ENCODE measurements around the gene RIN1.

The RIN1 gene

DNA sequence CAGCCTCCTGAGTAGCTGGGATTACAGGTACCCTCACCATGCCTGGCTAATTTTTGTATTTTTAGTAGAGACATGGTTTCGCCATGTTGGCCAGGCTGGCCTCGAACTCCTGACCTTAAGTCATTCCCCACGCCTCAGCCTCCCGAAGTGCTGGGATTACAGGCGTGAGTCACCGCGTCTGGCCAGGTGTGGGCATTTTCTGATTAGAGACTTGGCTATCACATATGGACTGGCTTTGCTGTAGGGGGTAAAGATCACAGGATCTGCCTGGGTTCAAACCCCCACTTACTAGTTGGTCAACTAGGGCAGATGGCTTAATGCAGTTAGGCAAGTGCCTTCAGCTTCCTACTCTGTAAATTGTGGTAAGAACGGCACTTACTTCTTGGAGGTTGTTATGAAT is 25.9 kb downstream of the RIN1 start:
- H3K27ac ChIP-seq (ENCODE audit: low read length) = no peak overlapping the region
- no peaks in the 10 kb centered on the region for H3K36me3 ChIP-seq (ENCODE audit: control insufficient read depth in 2 of 2, insufficient read depth in 2 of 2, low read length in 2 of 2)
- no peaks in the 10 kb centered on the region for H3K9me3 ChIP-seq (ENCODE audit: control insufficient read depth in 2 of 2, low read length in 2 of 2)
- no peak overlapping the region for H3K4me3 ChIP-seq (ENCODE audit: low read length in 2 of 2)
- no peak overlapping the region for H3K9ac ChIP-seq (ENCODE audit: low read length in 2 of 2)
- H3K4me1 ChIP-seq (ENCODE audit: control insufficient read depth, insufficient read depth, low read length) = peaks cover 27% of the 10 kb centered on the region
- H3K27me3 ChIP-seq (ENCODE audit: control insufficient read depth in 1 of 2, insufficient read depth in 2 of 2, low read length in 2 of 2) = no peaks in the 10 kb centered on the region

DNA sequence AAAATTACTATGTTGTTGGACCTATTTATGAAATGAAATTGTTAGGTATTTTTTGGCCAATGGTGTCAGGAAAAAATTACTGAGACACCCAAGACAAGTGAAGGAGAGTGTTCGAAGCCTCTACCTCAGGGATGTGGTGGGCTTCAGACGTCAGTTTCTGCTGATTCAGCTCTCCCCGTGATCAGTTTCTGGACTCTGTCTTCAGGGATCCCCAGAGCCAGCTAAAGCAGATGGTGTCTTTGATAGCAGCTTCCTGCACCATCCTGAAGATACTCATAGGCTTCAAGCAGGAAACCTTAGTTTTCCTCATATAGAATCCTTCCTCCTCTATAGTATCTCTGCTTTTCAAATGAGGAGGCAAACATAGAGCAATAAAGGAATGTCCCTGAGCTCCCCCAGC is 26.8 kb downstream of the RIN1 start:
- H3K9ac ChIP-seq (ENCODE audit: low read length in 2 of 2) = no peak overlapping the region
- no peaks in the 10 kb centered on the region for H3K9me3 ChIP-seq (ENCODE audit: control insufficient read depth in 2 of 2, low read length in 2 of 2)
- H3K4me1 ChIP-seq (ENCODE audit: control insufficient read depth, insufficient read depth, low read length) = peaks cover 20% of the 10 kb centered on the region
- no peak overlapping the region for H3K4me3 ChIP-seq (ENCODE audit: low read length in 2 of 2)
- H3K36me3 ChIP-seq (ENCODE audit: control insufficient read depth in 2 of 2, insufficient read depth in 2 of 2, low read length in 2 of 2) = no peaks in the 10 kb centered on the region
- H3K27me3 ChIP-seq (ENCODE audit: control insufficient read depth in 1 of 2, insufficient read depth in 2 of 2, low read length in 2 of 2) = no peaks in the 10 kb centered on the region
- no peak overlapping the region for H3K27ac ChIP-seq (ENCODE audit: low read length)

DNA sequence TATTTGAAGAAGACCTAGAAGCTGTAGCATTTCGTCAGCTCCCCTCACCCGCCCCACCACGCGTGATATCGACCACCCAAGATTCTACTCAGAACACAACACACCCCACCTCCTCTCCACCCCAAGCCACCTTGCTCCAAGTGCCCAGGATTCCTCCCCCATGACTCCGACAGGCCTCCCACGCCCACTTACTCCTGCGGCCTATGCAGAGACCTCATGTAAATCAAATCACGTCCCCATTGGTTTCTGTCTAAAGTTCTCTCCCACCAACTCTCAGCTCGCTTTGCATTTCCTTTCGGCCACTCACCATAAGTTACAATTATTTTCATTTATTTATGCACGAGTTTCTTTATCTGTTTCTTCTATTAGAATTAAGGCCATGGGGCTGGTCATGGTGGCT is 33.6 kb downstream of the RIN1 start:
- Histone ChIP-seq H3K27me3 (ENCODE audit: control insufficient read depth in 1 of 2, insufficient read depth in 2 of 2, low read length in 2 of 2) (no peaks in the 10 kb centered on the region), H3K4me3 (ENCODE audit: low read length in 2 of 2) (no peak overlapping the region), H3K9me3 (ENCODE audit: control insufficient read depth in 2 of 2, low read length in 2 of 2) (no peaks in the 10 kb centered on the region), H3K4me1 (ENCODE audit: control insufficient read depth, insufficient read depth, low read length) (no peaks in the 10 kb centered on the region), H3K9ac (ENCODE audit: low read length in 2 of 2) (no peak overlapping the region), H3K27ac (ENCODE audit: low read length) (no peak overlapping the region), H3K36me3 (ENCODE audit: control insufficient read depth in 2 of 2, insufficient read depth in 2 of 2, low read length in 2 of 2) (no peaks in the 10 kb centered on the region)

DNA sequence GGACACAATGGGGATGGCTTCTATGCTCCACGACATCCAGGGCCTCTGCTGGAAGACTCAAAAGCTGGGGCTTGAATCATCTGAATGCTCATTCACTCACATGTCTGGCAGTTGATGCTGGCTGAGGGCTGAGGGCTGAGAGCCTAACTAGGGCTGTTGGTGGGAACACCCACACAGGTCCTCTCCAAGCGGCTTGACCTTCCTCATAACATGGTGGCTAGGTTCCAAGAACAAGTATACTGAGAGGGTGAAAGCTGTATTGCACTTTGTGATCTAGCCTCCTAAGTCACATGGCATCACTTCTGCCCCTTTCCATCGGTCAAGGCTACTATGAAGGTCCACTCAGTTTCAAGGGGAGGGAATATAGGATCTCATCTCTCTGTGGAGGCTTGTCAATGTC is 37.0 kb downstream of the RIN1 start:
- peaks cover 6 to 8% of the 10 kb centered on the region in 2 donors for H3K27me3 ChIP-seq (ENCODE audit: control insufficient read depth in 1 of 2, insufficient read depth in 2 of 2, low read length in 2 of 2)
- H3K9me3 ChIP-seq (ENCODE audit: control insufficient read depth in 2 of 2, low read length in 2 of 2) = no peaks in the 10 kb centered on the region
- H3K4me3 ChIP-seq (ENCODE audit: low read length in 2 of 2) = no peak overlapping the region
- no peak overlapping the region for H3K9ac ChIP-seq (ENCODE audit: low read length in 2 of 2)
- no peaks in the 10 kb centered on the region for H3K36me3 ChIP-seq (ENCODE audit: control insufficient read depth in 2 of 2, insufficient read depth in 2 of 2, low read length in 2 of 2)
- no peak overlapping the region for H3K27ac ChIP-seq (ENCODE audit: low read length)
- H3K4me1 ChIP-seq (ENCODE audit: control insufficient read depth, insufficient read depth, low read length) = no peaks in the 10 kb centered on the region

DNA sequence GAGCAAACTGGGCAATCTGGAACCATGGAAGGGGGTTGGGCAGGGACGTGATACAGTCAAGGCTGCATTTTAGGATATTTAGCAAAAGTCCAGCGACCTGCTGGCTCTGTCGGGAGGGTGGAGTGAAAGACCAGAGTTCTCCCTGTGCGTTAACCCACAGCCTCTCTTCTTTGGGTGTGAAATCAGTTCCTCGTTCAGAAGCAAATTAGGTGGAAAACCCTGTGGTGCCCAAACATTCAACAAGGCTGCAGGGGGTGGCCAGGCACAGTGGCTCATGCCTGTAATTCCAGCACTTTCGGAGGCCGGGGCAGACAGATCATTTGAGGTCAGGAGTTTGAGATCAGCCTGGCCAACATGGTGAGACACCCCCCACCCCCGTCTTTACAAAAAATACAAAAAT is 38.6 kb downstream of the RIN1 start:
- peaks cover 3% of the 10 kb centered on the region for H3K4me1 ChIP-seq (ENCODE audit: control insufficient read depth, insufficient read depth, low read length)
- no peaks in the 10 kb centered on the region for H3K36me3 ChIP-seq (ENCODE audit: control insufficient read depth in 2 of 2, insufficient read depth in 2 of 2, low read length in 2 of 2)
- no peak overlapping the region for H3K27ac ChIP-seq (ENCODE audit: low read length)
- H3K9me3 ChIP-seq (ENCODE audit: control insufficient read depth in 2 of 2, low read length in 2 of 2) = no peaks in the 10 kb centered on the region
- peaks cover 20 to 23% of the 10 kb centered on the region in 2 donors for H3K27me3 ChIP-seq (ENCODE audit: control insufficient read depth in 1 of 2, insufficient read depth in 2 of 2, low read length in 2 of 2)
- no peak overlapping the region for H3K9ac ChIP-seq (ENCODE audit: low read length in 2 of 2)
- H3K4me3 ChIP-seq (ENCODE audit: low read length in 2 of 2) = no peak overlapping the region

DNA sequence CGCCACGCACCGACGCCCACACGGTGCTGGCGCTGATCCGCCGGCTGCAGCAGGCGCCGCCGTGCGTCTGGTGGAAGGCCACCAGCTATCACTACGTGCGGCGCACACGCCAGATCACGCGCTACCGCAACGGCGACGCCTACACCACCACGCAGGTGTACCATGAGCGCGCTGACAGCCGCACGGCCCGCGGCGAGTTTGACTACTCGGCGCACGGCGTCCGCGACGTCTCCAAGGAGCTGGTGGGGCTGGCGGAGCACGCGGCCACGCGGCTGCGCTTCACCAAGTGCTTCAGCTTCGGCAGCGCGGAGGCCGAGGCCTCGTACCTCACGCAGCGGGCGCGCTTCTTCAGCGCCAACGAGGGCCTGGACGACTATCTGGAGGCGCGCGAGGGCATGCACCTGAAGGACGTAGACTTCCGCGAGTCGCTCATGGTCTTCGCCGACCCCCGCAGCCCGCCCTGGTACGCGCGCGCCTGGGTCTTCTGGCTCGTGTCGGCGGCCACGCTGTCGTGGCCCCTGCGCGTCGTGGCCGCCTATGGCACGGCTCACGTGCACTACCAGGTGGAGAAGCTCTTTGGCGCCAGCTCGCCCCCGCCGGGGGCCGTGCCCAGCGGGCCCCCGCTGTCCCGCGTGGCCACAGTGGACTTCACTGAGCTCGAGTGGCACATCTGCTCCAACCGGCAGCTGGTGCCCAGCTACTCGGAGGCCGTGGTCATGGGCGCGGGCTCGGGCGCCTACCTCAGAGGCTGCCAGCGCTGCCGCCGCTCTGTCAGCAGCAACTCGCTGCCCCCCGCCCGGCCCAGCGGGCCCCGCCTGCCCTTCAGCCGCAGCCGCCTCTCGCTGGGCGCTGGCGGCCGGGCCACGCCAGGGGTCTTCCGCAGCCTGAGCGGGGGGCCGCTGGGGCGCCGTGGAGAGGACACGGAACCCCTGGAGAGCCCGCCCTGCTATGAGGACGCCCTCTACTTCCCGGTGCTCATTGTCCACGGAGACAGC is 41.3 kb downstream of the RIN1 start:
- Histone ChIP-seq H3K27me3 (ENCODE audit: control insufficient read depth in 1 of 2, insufficient read depth in 2 of 2, low read length in 2 of 2) (peaks cover 23 to 35% of the 10 kb centered on the region in 2 donors), H3K9ac (ENCODE audit: low read length in 2 of 2) (no peak overlapping the region), H3K4me1 (ENCODE audit: control insufficient read depth, insufficient read depth, low read length) (peaks cover 13% of the 10 kb centered on the region), H3K9me3 (ENCODE audit: control insufficient read depth in 2 of 2, low read length in 2 of 2) (no peaks in the 10 kb centered on the region), H3K27ac (ENCODE audit: low read length) (no peak overlapping the region), H3K36me3 (ENCODE audit: control insufficient read depth in 2 of 2, insufficient read depth in 2 of 2, low read length in 2 of 2) (no peaks in the 10 kb centered on the region), H3K4me3 (ENCODE audit: low read length in 2 of 2) (no peak overlapping the region)

DNA sequence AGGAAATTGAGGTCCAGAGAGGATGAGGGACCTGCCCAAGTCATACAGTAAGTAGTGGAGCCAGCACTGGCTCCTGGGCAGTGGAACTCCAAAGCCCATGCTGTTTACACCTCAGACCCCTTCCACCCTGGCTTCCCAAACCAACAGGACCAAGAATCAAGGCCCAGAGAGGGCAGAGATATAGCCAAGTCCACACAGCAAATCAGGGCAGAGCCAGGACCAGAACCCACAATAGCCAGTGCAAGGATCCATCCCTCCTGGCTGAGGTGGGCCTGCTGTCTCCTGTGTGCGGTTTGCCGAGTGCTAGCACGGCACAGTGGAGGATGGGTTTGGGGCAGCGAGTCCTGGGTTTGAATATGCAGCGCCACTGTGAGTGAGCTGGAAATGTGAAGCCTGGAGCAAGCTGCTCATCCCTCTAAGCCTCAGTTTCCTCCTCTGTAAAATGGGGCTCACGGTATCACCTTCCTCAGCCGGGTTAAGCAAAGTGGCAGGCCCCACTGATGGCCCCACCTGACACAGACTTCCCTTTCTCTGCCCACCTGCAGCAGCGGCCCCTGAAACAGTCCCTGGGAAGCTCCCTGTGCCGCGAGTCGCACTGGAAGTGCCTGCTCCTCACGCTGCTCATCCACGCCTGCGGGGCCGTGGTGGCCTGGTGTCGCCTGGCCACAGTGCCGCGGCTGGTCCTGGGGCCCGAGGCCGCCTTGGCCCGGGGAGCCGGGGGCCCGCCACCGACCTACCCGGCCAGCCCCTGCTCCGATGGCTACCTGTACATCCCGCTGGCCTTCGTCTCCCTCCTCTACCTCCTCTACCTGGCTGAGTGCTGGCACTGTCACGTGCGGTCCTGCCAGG is 42.2 kb downstream of the RIN1 start:
- Histone ChIP-seq H3K4me1 (ENCODE audit: control insufficient read depth, insufficient read depth, low read length) (peaks cover 20% of the 10 kb centered on the region), H3K36me3 (ENCODE audit: control insufficient read depth in 2 of 2, insufficient read depth in 2 of 2, low read length in 2 of 2) (no peaks in the 10 kb centered on the region), H3K9me3 (ENCODE audit: control insufficient read depth in 2 of 2, low read length in 2 of 2) (no peaks in the 10 kb centered on the region), H3K27ac (ENCODE audit: low read length) (no peak overlapping the region), H3K9ac (ENCODE audit: low read length in 2 of 2) (no peak overlapping the region), H3K4me3 (ENCODE audit: low read length in 2 of 2) (no peak overlapping the region), H3K27me3 (ENCODE audit: control insufficient read depth in 1 of 2, insufficient read depth in 2 of 2, low read length in 2 of 2) (peaks cover 23 to 35% of the 10 kb centered on the region in 2 donors)

DNA sequence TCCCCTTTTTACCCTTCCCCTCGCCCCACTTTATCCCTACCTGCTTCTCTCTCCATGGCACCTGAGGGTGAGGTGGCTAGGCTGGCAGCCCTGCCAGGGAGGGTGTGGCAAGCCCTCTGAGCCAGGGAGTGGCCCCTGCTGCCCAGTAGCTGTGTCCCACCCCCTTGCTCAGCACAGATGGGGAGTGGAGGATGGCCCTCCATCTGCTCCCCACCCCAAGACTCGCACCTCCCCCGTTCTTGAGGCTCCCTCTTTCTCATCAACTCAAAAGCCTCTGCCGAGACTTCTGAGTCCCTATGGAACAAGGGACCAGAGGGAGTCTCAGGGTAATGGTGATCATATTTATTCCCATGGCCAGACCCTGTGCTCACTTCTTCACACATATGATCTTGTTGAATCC is 42.9 kb downstream of the RIN1 start:
- Histone ChIP-seq H3K4me3 (ENCODE audit: low read length in 2 of 2) (no peak overlapping the region), H3K9ac (ENCODE audit: low read length in 2 of 2) (no peak overlapping the region), H3K9me3 (ENCODE audit: control insufficient read depth in 2 of 2, low read length in 2 of 2) (no peaks in the 10 kb centered on the region), H3K27me3 (ENCODE audit: control insufficient read depth in 1 of 2, insufficient read depth in 2 of 2, low read length in 2 of 2) (peaks cover 23 to 35% of the 10 kb centered on the region in 2 donors), H3K4me1 (ENCODE audit: control insufficient read depth, insufficient read depth, low read length) (peaks cover 22% of the 10 kb centered on the region), H3K27ac (ENCODE audit: low read length) (no peak overlapping the region), H3K36me3 (ENCODE audit: control insufficient read depth in 2 of 2, insufficient read depth in 2 of 2, low read length in 2 of 2) (no peaks in the 10 kb centered on the region)

DNA sequence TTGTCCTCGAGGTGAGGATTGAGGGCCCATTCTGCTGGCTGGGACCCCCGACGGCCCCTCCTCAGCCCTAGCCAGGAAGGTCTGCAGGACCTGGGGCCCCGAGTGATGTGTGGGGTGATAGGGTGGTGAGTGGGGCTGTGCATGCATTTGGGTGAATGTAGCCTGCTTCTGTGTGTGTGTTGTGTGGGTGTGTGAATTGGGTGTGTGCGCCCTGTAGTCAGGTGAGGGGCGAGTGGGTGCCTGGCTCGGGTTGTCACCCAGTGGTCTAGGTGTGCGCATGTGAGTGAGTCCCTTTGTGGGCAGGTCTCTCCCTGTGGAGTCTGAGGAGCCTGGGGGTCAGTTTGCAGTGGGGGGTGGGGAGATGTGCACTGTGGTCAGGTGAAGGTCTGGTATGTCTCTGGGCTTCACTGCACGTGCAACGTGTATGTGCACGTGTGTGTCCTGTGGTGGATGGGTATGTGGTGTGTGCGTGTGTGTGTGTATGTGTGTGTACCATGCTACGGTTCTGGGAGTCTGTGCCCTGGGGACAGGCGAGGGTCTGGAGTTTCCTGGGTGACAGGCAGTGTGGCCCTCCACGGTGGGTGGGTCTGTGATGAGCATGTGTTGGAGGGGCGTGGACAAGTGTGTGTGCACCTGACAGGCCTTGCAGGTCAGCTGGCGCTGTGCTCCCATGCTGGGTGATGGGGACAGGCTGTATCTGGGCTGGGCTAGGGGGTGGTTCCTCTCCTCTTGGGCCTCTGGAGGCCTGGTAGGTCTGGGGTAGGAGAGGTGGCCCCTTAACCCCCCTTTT is 43.5 kb downstream of the RIN1 start:
- H3K27me3 ChIP-seq (ENCODE audit: control insufficient read depth in 1 of 2, insufficient read depth in 2 of 2, low read length in 2 of 2) = peaks cover 23 to 35% of the 10 kb centered on the region in 2 donors
- H3K27ac ChIP-seq (ENCODE audit: low read length) = no peak overlapping the region
- H3K4me1 ChIP-seq (ENCODE audit: control insufficient read depth, insufficient read depth, low read length) = peaks cover 28% of the 10 kb centered on the region
- H3K9ac ChIP-seq (ENCODE audit: low read length in 2 of 2) = no peak overlapping the region
- H3K36me3 ChIP-seq (ENCODE audit: control insufficient read depth in 2 of 2, insufficient read depth in 2 of 2, low read length in 2 of 2) = no peaks in the 10 kb centered on the region
- H3K4me3 ChIP-seq (ENCODE audit: low read length in 2 of 2) = no peak overlapping the region
- no peaks in the 10 kb centered on the region for H3K9me3 ChIP-seq (ENCODE audit: control insufficient read depth in 2 of 2, low read length in 2 of 2)

Data from stomach smooth muscle (tissue), 2 donors.